Ishikawa (cell line): ENCODE results near the gene ERN1.

Experiments
- EGR1 ChIP-seq: IDR thresholded peaks from 2 replicates; pipeline ENCODE4 v1.6.1; 2012
- EP300 ChIP-seq: IDR thresholded peaks from 2 replicates; pipeline ENCODE4 v1.6.1; 2012; ENCODE audit warnings: borderline replicate concordance
- FOXM1 ChIP-seq: IDR thresholded peaks from 2 replicates; pipeline ENCODE4 v1.6.1; 2012; ENCODE audit warnings: low read depth, borderline replicate concordance
- TF ChIP-seq, protein P1 (sequence below): IDR thresholded peaks from 2 replicates; pipeline ENCODE4 v1.6.1; 2012; ENCODE audit warnings: low read depth, mild to moderate bottlenecking

DNA sequence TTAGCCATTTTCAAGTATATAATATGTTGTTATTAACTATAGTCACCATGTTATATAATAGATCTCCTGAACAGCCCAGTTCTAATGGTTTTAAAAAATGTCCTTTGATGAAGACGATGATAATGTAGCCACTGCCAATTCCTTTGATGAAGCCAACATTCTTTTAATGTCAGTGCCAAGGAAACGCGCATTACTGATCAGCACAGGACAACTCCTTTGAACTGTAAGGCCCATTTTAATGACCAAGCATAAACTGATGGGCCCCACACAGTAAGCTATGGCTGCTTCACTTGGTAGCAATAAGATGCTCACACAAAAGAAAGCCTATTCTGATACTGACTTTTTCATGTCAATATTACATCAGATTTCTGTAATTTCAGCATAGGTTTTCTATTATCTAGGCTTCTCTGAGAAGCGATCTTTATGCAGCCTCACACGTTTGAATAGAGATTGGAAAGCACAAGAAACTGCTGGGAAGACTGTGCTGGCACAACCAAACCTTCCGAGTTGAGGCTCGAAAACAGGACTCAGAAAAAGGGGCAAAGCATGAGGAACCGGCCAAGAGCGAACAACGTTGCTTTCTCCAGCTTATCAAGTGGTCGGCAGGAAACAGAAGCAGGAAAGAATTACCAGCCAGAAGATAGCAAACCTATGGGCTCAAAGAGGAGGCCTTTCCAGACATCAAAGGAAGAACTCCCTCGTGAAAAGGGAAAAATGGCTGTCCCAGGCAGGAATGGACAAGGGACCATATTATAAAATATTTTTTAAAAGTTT is 19.4 kb downstream of the ERN1 start:
- no peak for TF ChIP-seq EP300
- TF ChIP-seq FOXM1 = no peak
- TF ChIP-seq, protein P1, sequence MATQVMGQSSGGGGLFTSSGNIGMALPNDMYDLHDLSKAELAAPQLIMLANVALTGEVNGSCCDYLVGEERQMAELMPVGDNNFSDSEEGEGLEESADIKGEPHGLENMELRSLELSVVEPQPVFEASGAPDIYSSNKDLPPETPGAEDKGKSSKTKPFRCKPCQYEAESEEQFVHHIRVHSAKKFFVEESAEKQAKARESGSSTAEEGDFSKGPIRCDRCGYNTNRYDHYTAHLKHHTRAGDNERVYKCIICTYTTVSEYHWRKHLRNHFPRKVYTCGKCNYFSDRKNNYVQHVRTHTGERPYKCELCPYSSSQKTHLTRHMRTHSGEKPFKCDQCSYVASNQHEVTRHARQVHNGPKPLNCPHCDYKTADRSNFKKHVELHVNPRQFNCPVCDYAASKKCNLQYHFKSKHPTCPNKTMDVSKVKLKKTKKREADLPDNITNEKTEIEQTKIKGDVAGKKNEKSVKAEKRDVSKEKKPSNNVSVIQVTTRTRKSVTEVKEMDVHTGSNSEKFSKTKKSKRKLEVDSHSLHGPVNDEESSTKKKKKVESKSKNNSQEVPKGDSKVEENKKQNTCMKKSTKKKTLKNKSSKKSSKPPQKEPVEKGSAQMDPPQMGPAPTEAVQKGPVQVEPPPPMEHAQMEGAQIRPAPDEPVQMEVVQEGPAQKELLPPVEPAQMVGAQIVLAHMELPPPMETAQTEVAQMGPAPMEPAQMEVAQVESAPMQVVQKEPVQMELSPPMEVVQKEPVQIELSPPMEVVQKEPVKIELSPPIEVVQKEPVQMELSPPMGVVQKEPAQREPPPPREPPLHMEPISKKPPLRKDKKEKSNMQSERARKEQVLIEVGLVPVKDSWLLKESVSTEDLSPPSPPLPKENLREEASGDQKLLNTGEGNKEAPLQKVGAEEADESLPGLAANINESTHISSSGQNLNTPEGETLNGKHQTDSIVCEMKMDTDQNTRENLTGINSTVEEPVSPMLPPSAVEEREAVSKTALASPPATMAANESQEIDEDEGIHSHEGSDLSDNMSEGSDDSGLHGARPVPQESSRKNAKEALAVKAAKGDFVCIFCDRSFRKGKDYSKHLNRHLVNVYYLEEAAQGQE = no peak
- no peak for TF ChIP-seq EGR1
